ENCODE measurements around the gene LOC128125822.
A peak's percentile ranks its signal among the peaks of the same experiment; 100 is the strongest.

Gene LOC128125822

DNA sequence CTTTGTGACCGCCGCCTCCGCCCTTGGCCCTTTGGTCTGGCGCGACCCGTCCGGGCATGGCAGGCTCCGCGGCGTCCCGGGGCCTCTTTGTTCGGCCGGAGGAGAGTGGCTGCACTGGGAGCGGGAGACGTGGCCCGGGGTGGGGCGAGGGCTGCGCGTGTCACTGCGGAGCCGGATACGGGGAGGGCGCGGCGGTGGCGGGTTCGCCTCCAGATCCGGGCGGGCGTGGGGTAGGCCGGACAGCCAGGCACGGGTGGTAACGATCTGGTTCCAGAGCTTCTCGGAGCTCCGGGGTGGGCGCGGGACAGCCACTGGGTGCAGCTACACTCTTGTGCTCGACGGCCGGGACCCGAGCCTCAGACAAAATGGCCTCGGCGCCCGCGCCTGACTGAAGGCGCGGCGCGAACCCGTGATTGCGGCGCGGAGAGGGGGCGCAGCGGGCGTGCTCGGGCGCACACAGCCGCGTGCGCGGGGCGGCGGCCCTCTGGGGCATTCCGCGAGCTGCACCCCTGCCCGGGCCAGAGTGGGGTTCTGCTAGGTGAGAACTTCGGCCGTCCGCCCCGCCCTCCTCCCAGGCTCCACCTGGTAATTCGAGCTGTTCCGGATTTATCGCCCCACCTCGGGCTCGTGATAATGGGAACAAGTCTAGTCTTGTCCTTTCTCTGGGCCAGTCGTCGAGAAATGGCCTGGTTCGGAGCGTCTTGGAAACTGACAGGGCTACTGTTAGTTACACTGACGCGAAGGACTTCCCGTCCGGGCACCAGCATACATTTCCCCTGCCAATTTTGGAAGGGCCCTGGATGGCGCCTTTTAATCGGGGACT lies 1.0 kb downstream of the LOC128125822 start:
- peaks cover 37% of the 10 kb centered on the region for H3K36me3 Mint-ChIP-seq (ENCODE audit: insufficient read depth, unreplicated experiment)
- TF ChIP-seq, protein P1, sequence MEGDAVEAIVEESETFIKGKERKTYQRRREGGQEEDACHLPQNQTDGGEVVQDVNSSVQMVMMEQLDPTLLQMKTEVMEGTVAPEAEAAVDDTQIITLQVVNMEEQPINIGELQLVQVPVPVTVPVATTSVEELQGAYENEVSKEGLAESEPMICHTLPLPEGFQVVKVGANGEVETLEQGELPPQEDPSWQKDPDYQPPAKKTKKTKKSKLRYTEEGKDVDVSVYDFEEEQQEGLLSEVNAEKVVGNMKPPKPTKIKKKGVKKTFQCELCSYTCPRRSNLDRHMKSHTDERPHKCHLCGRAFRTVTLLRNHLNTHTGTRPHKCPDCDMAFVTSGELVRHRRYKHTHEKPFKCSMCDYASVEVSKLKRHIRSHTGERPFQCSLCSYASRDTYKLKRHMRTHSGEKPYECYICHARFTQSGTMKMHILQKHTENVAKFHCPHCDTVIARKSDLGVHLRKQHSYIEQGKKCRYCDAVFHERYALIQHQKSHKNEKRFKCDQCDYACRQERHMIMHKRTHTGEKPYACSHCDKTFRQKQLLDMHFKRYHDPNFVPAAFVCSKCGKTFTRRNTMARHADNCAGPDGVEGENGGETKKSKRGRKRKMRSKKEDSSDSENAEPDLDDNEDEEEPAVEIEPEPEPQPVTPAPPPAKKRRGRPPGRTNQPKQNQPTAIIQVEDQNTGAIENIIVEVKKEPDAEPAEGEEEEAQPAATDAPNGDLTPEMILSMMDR (IDR thresholded peaks at IDR 0.05; ENCODE audit: unreplicated experiment): no peak
- peak overlapping the region; percentile 96 for H3K27ac Mint-ChIP-seq (ENCODE audit: low read depth, unreplicated experiment)
- H3K4me3 Mint-ChIP-seq (ENCODE audit: unreplicated experiment): peak overlapping the region; percentile 88
- CTCF ChIA-PET: interaction anchor here (0.6 to 2.5 kb wide), 22 partner anchors 9 to 241 kb away, joined by 3 to 35 read pairs (median 5); no protein-coding TSS in a partner anchor
- peaks cover 8% of the 10 kb centered on the region for H3K4me1 Mint-ChIP-seq (ENCODE audit: insufficient read depth, unreplicated experiment)
- BruUV-seq (replicated peaks): no TSS peak
- peak; percentile 93 for DNase-seq (ENCODE audit: unreplicated experiment)
- POLR2A ChIA-PET: interaction anchor here (0.6 to 2.6 kb wide), 41 partner anchors 8 to 346 kb away, joined by 3 to 73 read pairs (median 5); partner anchors contain the start of gene PHF3
- intact Hi-C loops (cut with micrococcal nuclease): loop anchor here (1.0 to 5.0 kb wide), 3 partner anchors 121 to 266 kb away; no protein-coding TSS in a partner anchor
- no peaks in the 10 kb centered on the region for H3K9me3 Mint-ChIP-seq (ENCODE audit: unreplicated experiment)
- H3K27me3 Mint-ChIP-seq (ENCODE audit: insufficient read depth, unreplicated experiment): no peaks in the 10 kb centered on the region

DNA sequence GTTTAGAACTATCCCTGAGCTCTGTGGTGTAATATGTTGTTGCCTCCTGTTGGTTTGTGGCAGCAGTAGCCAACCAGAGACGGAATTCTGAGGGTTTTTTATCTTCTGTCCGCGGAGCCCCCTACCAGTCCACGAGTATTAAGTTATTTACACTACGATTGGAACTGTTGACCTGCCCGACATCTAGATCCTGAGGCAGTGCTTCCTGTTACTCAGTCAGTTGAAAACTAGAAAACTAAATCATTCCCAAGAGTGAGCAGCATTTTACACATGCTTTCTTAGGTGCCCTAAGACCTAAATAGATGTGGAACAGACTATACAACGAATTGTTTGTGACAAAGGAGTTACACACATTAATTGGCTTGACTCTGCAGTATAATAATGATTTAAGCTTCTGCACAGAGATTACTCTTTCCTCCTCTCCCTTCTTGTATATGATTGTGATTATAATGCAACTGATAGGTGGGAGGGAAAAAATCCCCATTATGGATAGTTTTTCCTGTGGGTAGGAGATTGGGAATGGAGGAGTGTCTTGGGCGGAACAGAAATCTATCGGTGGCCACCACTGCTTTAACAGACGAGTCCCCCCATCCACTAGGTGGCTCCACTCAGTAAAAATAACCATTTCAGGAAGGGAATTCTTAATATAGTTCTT lies 1.7 kb downstream of the LOC128125822 start:
- BruUV-seq (replicated peaks): TSS peak; percentile 32
- DNase-seq (ENCODE audit: unreplicated experiment): peak; percentile 78
- H3K27me3 Mint-ChIP-seq (ENCODE audit: insufficient read depth, unreplicated experiment): no peaks in the 10 kb centered on the region
- TF ChIP-seq, protein P1 (IDR thresholded peaks at IDR 0.05; ENCODE audit: unreplicated experiment): peak; percentile 65
- ChIA-PET CTCF (interaction anchor here (0.6 to 2.5 kb wide), 25 partner anchors 10 to 240 kb away, joined by 3 to 35 read pairs (median 5); no protein-coding TSS in a partner anchor), POLR2A (interaction anchor here (0.6 to 2.6 kb wide), 46 partner anchors 9 to 244 kb away, joined by 3 to 73 read pairs (median 5); partner anchors contain the start of gene PHF3)
- peaks cover 44% of the 10 kb centered on the region for H3K36me3 Mint-ChIP-seq (ENCODE audit: insufficient read depth, unreplicated experiment)
- peaks cover 8% of the 10 kb centered on the region for H3K4me1 Mint-ChIP-seq (ENCODE audit: insufficient read depth, unreplicated experiment)
- no peaks in the 10 kb centered on the region for H3K9me3 Mint-ChIP-seq (ENCODE audit: unreplicated experiment)
- H3K4me3 Mint-ChIP-seq (ENCODE audit: unreplicated experiment): peak overlapping the region; percentile 88
- H3K27ac Mint-ChIP-seq (ENCODE audit: low read depth, unreplicated experiment): peak overlapping the region; percentile 96
- intact Hi-C loops (cut with micrococcal nuclease): loop anchor here (1.0 to 5.0 kb wide), 6 partner anchors 122 to 267 kb away; no protein-coding TSS in a partner anchor

DNA sequence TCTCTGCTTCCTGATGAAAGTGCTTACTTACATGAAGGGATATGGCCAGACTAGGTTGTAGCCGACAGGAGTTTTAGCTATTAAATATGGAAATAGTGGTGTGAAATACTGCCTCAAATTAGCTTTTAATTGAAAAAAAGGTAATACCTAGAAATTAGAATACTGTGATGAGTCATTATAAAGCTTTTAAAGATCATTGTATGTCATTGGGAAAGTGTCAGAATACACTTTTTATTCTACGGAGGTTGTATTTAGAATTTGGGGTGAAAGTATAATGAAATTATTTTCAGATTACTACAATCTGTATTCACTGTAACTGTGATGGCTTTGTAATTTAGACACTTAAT lies 2.2 kb downstream of the LOC128125822 start:
- no peak for DNase-seq (ENCODE audit: unreplicated experiment)
- Mint-ChIP-seq H3K9me3 (ENCODE audit: unreplicated experiment) (no peaks in the 10 kb centered on the region), H3K27ac (ENCODE audit: low read depth, unreplicated experiment) (peak overlapping the region; percentile 96), H3K4me3 (ENCODE audit: unreplicated experiment) (peak overlapping the region; percentile 88), H3K27me3 (ENCODE audit: insufficient read depth, unreplicated experiment) (no peaks in the 10 kb centered on the region), H3K36me3 (ENCODE audit: insufficient read depth, unreplicated experiment) (peaks cover 49% of the 10 kb centered on the region), H3K4me1 (ENCODE audit: insufficient read depth, unreplicated experiment) (peaks cover 8% of the 10 kb centered on the region)
- intact Hi-C loops (cut with micrococcal nuclease): loop anchor here (1.0 to 5.0 kb wide), 4 partner anchors 190 to 267 kb away; no protein-coding TSS in a partner anchor
- no TSS peak for BruUV-seq (replicated peaks)
- ChIA-PET POLR2A (interaction anchor here (0.6 to 2.6 kb wide), 25 partner anchors 10 to 230 kb away, joined by 3 to 73 read pairs (median 7); partner anchors contain the start of gene PHF3), CTCF (interaction anchor here (0.6 to 2.5 kb wide), 23 partner anchors 10 to 233 kb away, joined by 3 to 35 read pairs (median 5); no protein-coding TSS in a partner anchor)
- TF ChIP-seq, protein P1 (IDR thresholded peaks at IDR 0.05; ENCODE audit: unreplicated experiment): no peak

Measured in MCF 10A (cell line).